ENCODE results near the gene IGF2R. TPM values are rescaled to one million over a fixed set of nuclear protein-coding genes. Genes with fewer than 3 reads are reported as not detected.

Gene IGF2R
- total RNA-seq, 1 experiment from 2014 or later = 160 TPM

GRCh38 chr6:159961528-159961927 lies 7.4 kb upstream of the IGF2R start:
- Mint-ChIP-seq H3K36me3 (ENCODE audit: insufficient read depth, unreplicated experiment) (no peaks in the 10 kb centered on the region), H3K4me3 (ENCODE audit: unreplicated experiment) (no peak overlapping the region), H3K27me3 (ENCODE audit: insufficient read depth, unreplicated experiment) (no peaks in the 10 kb centered on the region), H3K4me1 (ENCODE audit: insufficient read depth, unreplicated experiment) (peaks cover 25% of the 10 kb centered on the region), H3K9me3 (ENCODE audit: unreplicated experiment) (no peaks in the 10 kb centered on the region), H3K27ac (ENCODE audit: low read depth, unreplicated experiment) (no peak overlapping the region)
- POLR2A ChIA-PET = interaction anchor here (0.6 to 1.4 kb wide), 6 partner anchors 14 to 171 kb away, joined by 4 to 6 read pairs (median 5); partner anchors contain the start of gene MRPL18
- intact Hi-C loops (cut with micrococcal nuclease) = no loop called here
- no TSS peak for BruUV-seq (replicated peaks)
- DNase-seq (ENCODE audit: unreplicated experiment) = no peak
- TF ChIP-seq CTCF (IDR thresholded peaks at IDR 0.05; ENCODE audit: unreplicated experiment) = no peak
- CTCF ChIA-PET = no interaction called here

- POLR2A ChIA-PET = interaction anchor here (1.7 kb wide), 1 partner anchor 173 kb away, joined by 5 read pairs; the partner anchor contains the start of genes MRPL18 and TCP1
- no peak for TF ChIP-seq CTCF (IDR thresholded peaks at IDR 0.05; ENCODE audit: unreplicated experiment)
- CTCF ChIA-PET = interaction anchor here (0.7 kb wide), 1 partner anchor 99 kb away, joined by 3 read pairs; no protein-coding TSS in a partner anchor
- Mint-ChIP-seq H3K27ac (ENCODE audit: low read depth, unreplicated experiment) (no peak overlapping the region), H3K9me3 (ENCODE audit: unreplicated experiment) (no peaks in the 10 kb centered on the region), H3K27me3 (ENCODE audit: insufficient read depth, unreplicated experiment) (no peaks in the 10 kb centered on the region), H3K4me1 (ENCODE audit: insufficient read depth, unreplicated experiment) (peaks cover 32% of the 10 kb centered on the region), H3K36me3 (ENCODE audit: insufficient read depth, unreplicated experiment) (no peaks in the 10 kb centered on the region), H3K4me3 (ENCODE audit: unreplicated experiment) (no peak overlapping the region)
- intact Hi-C loops (cut with micrococcal nuclease) = no loop called here
- BruUV-seq (replicated peaks) = no TSS peak
- DNase-seq (ENCODE audit: unreplicated experiment) = no peak
Observed at GRCh38 chr6:159963111-159963510, 5.8 kb upstream of the IGF2R start.

- CTCF ChIA-PET = interaction anchor here (0.6 to 1.6 kb wide), 4 partner anchors 11 to 99 kb away, joined by 3 to 9 read pairs (median 4); no protein-coding TSS in a partner anchor
- H3K4me3 Mint-ChIP-seq (ENCODE audit: unreplicated experiment) = no peak overlapping the region
- no peaks in the 10 kb centered on the region for H3K9me3 Mint-ChIP-seq (ENCODE audit: unreplicated experiment)
- peaks cover 32% of the 10 kb centered on the region for H3K4me1 Mint-ChIP-seq (ENCODE audit: insufficient read depth, unreplicated experiment)
- H3K27ac Mint-ChIP-seq (ENCODE audit: low read depth, unreplicated experiment) = no peak overlapping the region
- H3K27me3 Mint-ChIP-seq (ENCODE audit: insufficient read depth, unreplicated experiment) = no peaks in the 10 kb centered on the region
- H3K36me3 Mint-ChIP-seq (ENCODE audit: insufficient read depth, unreplicated experiment) = no peaks in the 10 kb centered on the region
- BruUV-seq (replicated peaks) = no TSS peak
- no peak for DNase-seq (ENCODE audit: unreplicated experiment)
- no peak for TF ChIP-seq CTCF (IDR thresholded peaks at IDR 0.05; ENCODE audit: unreplicated experiment)
- POLR2A ChIA-PET = interaction anchor here (0.6 to 1.7 kb wide), 2 partner anchors 32 to 174 kb away, joined by 3 to 5 read pairs; partner anchors contain the start of genes MRPL18 and TCP1
- intact Hi-C loops (cut with micrococcal nuclease) = no loop called here
Observed at GRCh38 chr6:159964046-159964445, 4.8 kb upstream of the IGF2R start.

GRCh38 chr6:159966339-159966738 lies 2.5 kb upstream of the IGF2R start:
- Mint-ChIP-seq H3K27me3 (ENCODE audit: insufficient read depth, unreplicated experiment) (no peaks in the 10 kb centered on the region), H3K4me3 (ENCODE audit: unreplicated experiment) (no peak overlapping the region), H3K27ac (ENCODE audit: low read depth, unreplicated experiment) (no peak overlapping the region), H3K9me3 (ENCODE audit: unreplicated experiment) (no peaks in the 10 kb centered on the region), H3K4me1 (ENCODE audit: insufficient read depth, unreplicated experiment) (peaks cover 28% of the 10 kb centered on the region), H3K36me3 (ENCODE audit: insufficient read depth, unreplicated experiment) (no peaks in the 10 kb centered on the region)
- TF ChIP-seq CTCF (IDR thresholded peaks at IDR 0.05; ENCODE audit: unreplicated experiment) = no peak
- POLR2A ChIA-PET = interaction anchor here (0.7 to 6.8 kb wide), 13 partner anchors 10 to 240 kb away, joined by 3 to 92 read pairs (median 5); partner anchors contain the start of genes MRPL18, TCP1 and WTAP
- intact Hi-C loops (cut with micrococcal nuclease) = no loop called here
- peak; percentile 47 for DNase-seq (ENCODE audit: unreplicated experiment)
- CTCF ChIA-PET = interaction anchor here (0.6 to 1.5 kb wide), 8 partner anchors 21 to 553 kb away, joined by 3 to 6 read pairs (median 3); no protein-coding TSS in a partner anchor
- no TSS peak for BruUV-seq (replicated peaks)
